Stimulated activated CD8-positive, alpha-beta memory T cell treated with anti-CD3 and anti-CD28 coated beads, Interleukin-15, amount 100 ng/mL, for 4 hours (primary cell): ENCODE results near the gene ZNF329.

ENCODE experiments used
- DNase-seq, 2 donors: peaks; one replicate each; pipeline ENCODE4 v3.0.0-alpha.2; 2020; ENCODE audit warnings: low read depth in 2 of 2

ZNF329 gene

GRCh38 chr19:58118979-58119733 lies 31.4 kb downstream of the ZNF329 start:
- DNase-seq = no peak

- no peak for DNase-seq
Measured at GRCh38 chr19:58117841-58118575, 32.6 kb downstream of the ZNF329 start.

- DNase-seq = no peak
Measured at GRCh38 chr19:58108546-58108817, 42.1 kb downstream of the ZNF329 start.

- DNase-seq = no peak
Measured at GRCh38 chr19:58107778-58108545, 42.6 kb downstream of the ZNF329 start.

- DNase-seq = no peak
Measured at GRCh38 chr19:58098682-58098998, 51.9 kb downstream of the ZNF329 start.

- peak; percentile 90 to 94 for DNase-seq
Measured at GRCh38 chr19:58097781-58098681, 52.6 kb downstream of the ZNF329 start, which contains the start of gene ZSCAN18. TSS of gene ZSCAN18 (minus strand) at chr19:58098231. CDS start at chr19:58090267, 7,964 bp downstream.

GRCh38 chr19:58097349-58097748 lies 53.2 kb downstream of the ZNF329 start:
- no peak for DNase-seq

- no peak for DNase-seq
Measured at GRCh38 chr19:58096884-58097283, 53.7 kb downstream of the ZNF329 start.

- no peak for DNase-seq
Measured at GRCh38 chr19:58095328-58095727, 55.3 kb downstream of the ZNF329 start.

GRCh38 chr19:58093071-58093470 lies 57.5 kb downstream of the ZNF329 start:
- no peak for DNase-seq

- no peak for DNase-seq
Measured at GRCh38 chr19:58091251-58091995, 59.2 kb downstream of the ZNF329 start.

- DNase-seq = no peak
Measured at GRCh38 chr19:58089846-58090245, 60.7 kb downstream of the ZNF329 start.

- DNase-seq = no peak
Measured at GRCh38 chr19:58088521-58089052, 62.0 kb downstream of the ZNF329 start.

GRCh38 chr19:58086825-58087710 lies 63.5 kb downstream of the ZNF329 start:
- no peak for DNase-seq

- no peak for DNase-seq
Measured at GRCh38 chr19:58085348-58085875, 65.2 kb downstream of the ZNF329 start.

- DNase-seq = no peak
Measured at GRCh38 chr19:58084596-58085347, 65.8 kb downstream of the ZNF329 start.

GRCh38 chr19:58083021-58083420 lies 67.6 kb downstream of the ZNF329 start:
- DNase-seq = no peak

- no peak for DNase-seq
Measured at GRCh38 chr19:58079792-58080191, 70.8 kb downstream of the ZNF329 start.
